MM.1S (cell line): ENCODE measurements around the gene PNO1.

Experiments used
- DNase-seq: peaks from one replicate; pipeline ENCODE4 v3.0.0-alpha.2; 2015
- H2AFZ ChIP-seq: fragments of 300-600 bp; sonication (generic); 2 replicates; pipeline ENCODE4 v1.6.0; 2016; ENCODE audit warnings: antibody characterized with exemption, low read length
- H3F3A ChIP-seq: fragments of 300-600 bp; sonication (generic); 2 replicates; pipeline ENCODE4 v1.6.1; 2016; ENCODE audit warnings: mild to moderate bottlenecking, antibody characterized with exemption, low read length, moderate library complexity, mixed read lengths; ENCODE audit not compliant: insufficient read depth
- H3K27ac ChIP-seq: fragments of 300-600 bp; sonication (generic); 2 replicates; pipeline ENCODE4 v1.5.1; 2016; ENCODE audit warnings: mild to moderate bottlenecking, low read length
- H3K27me3 ChIP-seq: fragments of 300-600 bp; sonication (generic); replicated peaks from 2 replicates; pipeline ENCODE4 v1.6.0; 2016; ENCODE audit warnings: low read length; ENCODE audit not compliant: insufficient read depth
- H3K36me3 ChIP-seq: fragments of 300-600 bp; sonication (generic); replicated peaks from 2 replicates; pipeline ENCODE4 v1.6.1; 2016; ENCODE audit warnings: mild to moderate bottlenecking, low read length, mixed read lengths; ENCODE audit not compliant: insufficient read depth
- H3K4me1 ChIP-seq: fragments of 300-600 bp; sonication (generic); 2 replicates; pipeline ENCODE4 v1.6.1; 2016; ENCODE audit warnings: low read length, mixed read lengths
- H3K4me2 ChIP-seq: fragments of 300-600 bp; sonication (generic); 2 replicates; pipeline ENCODE4 v1.6.0; 2016; ENCODE audit warnings: low read depth, low read length
- H3K4me3 ChIP-seq: fragments of 300-600 bp; sonication (generic); 2 replicates; pipeline ENCODE4 v1.5.1; 2016; ENCODE audit warnings: low read length, mixed read lengths
- H3K79me2 ChIP-seq: fragments of 300-600 bp; sonication (generic); 2 replicates; pipeline ENCODE4 v1.6.1; 2016; ENCODE audit warnings: mixed run types, low read length, mixed read lengths
- H3K9ac ChIP-seq: fragments of 300-600 bp; sonication (generic); 2 replicates; pipeline ENCODE4 v1.6.1; 2016; ENCODE audit warnings: low read length, mixed read lengths
- H3K9me2 ChIP-seq: fragments of 300-600 bp; sonication (generic); replicated peaks from 2 replicates; pipeline ENCODE4 v1.6.1; 2016; ENCODE audit warnings: mild to moderate bottlenecking, low read length, mixed read lengths; ENCODE audit not compliant: insufficient read depth
- H3K9me3 ChIP-seq: fragments of 300-600 bp; sonication (generic); replicated peaks from 2 replicates; pipeline ENCODE4 v1.6.1; 2016; ENCODE audit warnings: mild to moderate bottlenecking, low read length, mixed read lengths; ENCODE audit not compliant: insufficient read depth
- H4K20me1 ChIP-seq: fragments of 300-600 bp; sonication (generic); 2 replicates; pipeline ENCODE4 v1.6.1; 2016; ENCODE audit warnings: mild to moderate bottlenecking, low read length, moderate library complexity, mixed read lengths; ENCODE audit not compliant: insufficient read depth
- EZH2 ChIP-seq: fragments of 300-600 bp; sonication (generic); optimal IDR thresholded peaks from 2 replicates; pipeline ENCODE3; 2017; ENCODE audit warnings: low read depth, mild to moderate bottlenecking, antibody characterized with exemption, low read length, mixed read lengths
- EZH2phosphoT487 ChIP-seq: fragments of 300-600 bp; sonication (generic); IDR thresholded peaks from 2 replicates; pipeline ENCODE4 v1.6.1; 2018; ENCODE audit warnings: antibody characterized with exemption, low read length
- TF ChIP-seq, protein P1 (sequence below): fragments of 300-600 bp; sonication (generic); IDR thresholded peaks from 2 replicates; pipeline ENCODE4 v1.5.1; 2016; ENCODE audit warnings: antibody characterized with exemption, low read length, mixed read lengths

The PNO1 gene

DNA sequence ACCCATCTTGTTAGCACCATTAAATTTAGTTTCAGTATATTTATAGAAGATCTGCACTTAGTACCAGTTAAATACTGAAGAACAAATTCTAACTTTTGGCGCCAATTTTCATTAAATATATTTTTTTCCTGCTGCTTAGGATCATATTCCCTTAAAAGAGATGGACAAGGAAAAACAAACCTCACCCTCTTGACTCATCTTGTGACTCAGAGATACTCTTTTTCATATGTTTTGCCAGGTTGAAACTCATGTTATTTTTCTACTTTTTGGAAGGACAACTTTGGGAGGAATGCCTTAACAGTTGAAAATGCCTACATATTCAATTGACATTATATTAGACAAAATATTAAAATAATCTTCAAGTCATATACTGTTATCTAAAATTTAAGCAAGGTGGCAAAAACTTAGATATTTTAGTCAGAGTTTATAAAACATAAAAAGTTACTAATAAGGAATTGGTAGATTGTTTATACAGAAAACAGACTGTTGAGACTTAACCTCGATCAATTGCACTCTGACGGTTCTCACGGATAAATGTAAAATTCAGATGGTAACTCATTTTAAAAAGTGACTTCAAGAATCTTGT is 36.2 kb downstream of the PNO1 start:
- no peaks in the 10 kb centered on the region for H3K9me3 ChIP-seq
- H3K4me3 ChIP-seq: no peak overlapping the region
- DNase-seq: no peak
- no peaks in the 10 kb centered on the region for H3K27me3 ChIP-seq
- H3K27ac ChIP-seq: no peak overlapping the region
- no peak overlapping the region for H2AFZ ChIP-seq
- TF ChIP-seq EZH2phosphoT487: no peak
- no peak for TF ChIP-seq EZH2
- TF ChIP-seq, protein P1, sequence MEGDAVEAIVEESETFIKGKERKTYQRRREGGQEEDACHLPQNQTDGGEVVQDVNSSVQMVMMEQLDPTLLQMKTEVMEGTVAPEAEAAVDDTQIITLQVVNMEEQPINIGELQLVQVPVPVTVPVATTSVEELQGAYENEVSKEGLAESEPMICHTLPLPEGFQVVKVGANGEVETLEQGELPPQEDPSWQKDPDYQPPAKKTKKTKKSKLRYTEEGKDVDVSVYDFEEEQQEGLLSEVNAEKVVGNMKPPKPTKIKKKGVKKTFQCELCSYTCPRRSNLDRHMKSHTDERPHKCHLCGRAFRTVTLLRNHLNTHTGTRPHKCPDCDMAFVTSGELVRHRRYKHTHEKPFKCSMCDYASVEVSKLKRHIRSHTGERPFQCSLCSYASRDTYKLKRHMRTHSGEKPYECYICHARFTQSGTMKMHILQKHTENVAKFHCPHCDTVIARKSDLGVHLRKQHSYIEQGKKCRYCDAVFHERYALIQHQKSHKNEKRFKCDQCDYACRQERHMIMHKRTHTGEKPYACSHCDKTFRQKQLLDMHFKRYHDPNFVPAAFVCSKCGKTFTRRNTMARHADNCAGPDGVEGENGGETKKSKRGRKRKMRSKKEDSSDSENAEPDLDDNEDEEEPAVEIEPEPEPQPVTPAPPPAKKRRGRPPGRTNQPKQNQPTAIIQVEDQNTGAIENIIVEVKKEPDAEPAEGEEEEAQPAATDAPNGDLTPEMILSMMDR: no peak
- no peak overlapping the region for H3K4me2 ChIP-seq
- H3K79me2 ChIP-seq: peaks cover 85% of the 10 kb centered on the region
- 0 out of 2 replicates have a peak, but pooled peaks cover 6% of the 10 kb centered on the region for H3F3A ChIP-seq
- H3K9ac ChIP-seq: no peak overlapping the region
- no peaks in the 10 kb centered on the region for H3K9me2 ChIP-seq
- peaks cover 4% of the 10 kb centered on the region; the same call in 1 of the 2 replicates for H4K20me1 ChIP-seq
- H3K36me3 ChIP-seq: no peaks in the 10 kb centered on the region
- no peaks in the 10 kb centered on the region for H3K4me1 ChIP-seq

DNA sequence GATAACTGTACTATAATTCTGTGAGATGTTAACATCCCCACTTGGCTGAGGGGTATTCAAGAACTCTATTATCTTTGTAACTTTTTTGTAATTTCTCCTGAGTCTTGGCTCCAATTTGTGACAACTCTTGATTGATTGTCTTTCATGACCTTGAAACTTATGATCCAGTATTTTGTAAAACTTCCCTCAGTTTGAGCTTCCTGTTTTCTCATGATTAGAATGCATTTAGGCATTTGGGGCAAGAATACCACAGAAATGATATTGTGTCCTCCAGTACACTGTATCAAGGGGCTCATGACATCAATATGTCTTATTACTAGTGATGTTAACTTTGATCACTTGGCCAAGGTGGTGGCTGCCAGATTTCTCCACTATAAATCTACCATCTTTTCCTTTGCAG is 37.4 kb downstream of the PNO1 start:
- Histone ChIP-seq H4K20me1 (peaks cover 4% of the 10 kb centered on the region; the same call in 1 of the 2 replicates), H3K9ac (no peak overlapping the region), H3K4me2 (no peak overlapping the region), H3K9me2 (no peaks in the 10 kb centered on the region), H3K27me3 (no peaks in the 10 kb centered on the region), H2AFZ (no peak overlapping the region), H3K27ac (no peak overlapping the region), H3K9me3 (no peaks in the 10 kb centered on the region), H3K4me1 (no peaks in the 10 kb centered on the region), H3K4me3 (no peak overlapping the region), H3K36me3 (no peaks in the 10 kb centered on the region), H3K79me2 (peaks cover 89% of the 10 kb centered on the region), H3F3A (0 out of 2 replicates have a peak, but pooled peaks cover 6% of the 10 kb centered on the region)
- no peak for DNase-seq
- TF ChIP-seq, protein P1: no peak
- TF ChIP-seq EZH2 (no peak), EZH2phosphoT487 (no peak)

DNA sequence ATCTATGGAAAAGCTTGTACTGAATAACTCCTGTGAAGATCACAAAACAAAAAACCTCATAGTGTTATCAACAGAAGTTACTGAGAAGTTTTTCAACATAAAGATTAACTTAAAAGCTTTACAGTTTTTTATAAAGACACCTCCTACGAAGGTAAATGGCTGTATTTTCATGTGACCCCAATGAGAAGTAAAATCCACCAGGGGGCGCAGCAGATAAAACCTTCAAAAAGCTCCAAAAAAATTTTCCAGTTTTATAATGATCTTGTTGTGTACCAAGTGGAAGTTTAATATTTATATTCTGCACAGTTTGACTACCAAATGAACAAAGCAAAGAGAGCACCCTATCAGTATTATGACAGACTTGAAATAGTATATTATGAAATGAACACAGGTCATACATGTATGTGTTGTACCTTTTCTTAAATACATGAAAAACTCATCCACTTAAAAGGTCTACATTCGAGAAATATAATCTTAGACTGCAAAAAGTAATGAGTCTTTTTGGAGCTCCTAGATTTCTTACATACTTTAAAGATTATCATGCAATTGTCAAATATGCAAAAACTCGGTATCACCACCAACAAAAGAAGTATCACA is 38.5 kb downstream of the PNO1 start:
- Histone ChIP-seq H4K20me1 (peaks cover 4% of the 10 kb centered on the region; the same call in 1 of the 2 replicates), H3K27ac (no peak overlapping the region)
- DNase-seq: peak; percentile 34

More for the DNA sequence above, 38.5 kb downstream of the PNO1 start:
- TF ChIP-seq EZH2phosphoT487: no peak
- TF ChIP-seq, protein P1: peak; percentile 52
- TF ChIP-seq EZH2: no peak
- Histone ChIP-seq H3K9ac (no peak overlapping the region), H3K4me3 (no peak overlapping the region), H3K36me3 (no peaks in the 10 kb centered on the region), H3F3A (0 out of 2 replicates have a peak, but pooled peaks cover under 1% of the 10 kb centered on the region), H3K9me2 (no peaks in the 10 kb centered on the region), H3K4me2 (no peak overlapping the region), H3K4me1 (no peaks in the 10 kb centered on the region), H3K79me2 (peaks cover 91% of the 10 kb centered on the region), H3K9me3 (no peaks in the 10 kb centered on the region), H2AFZ (no peak overlapping the region), H3K27me3 (no peaks in the 10 kb centered on the region)
